H9 (cell line): ENCODE data around the gene PPM1H. TPM values are rescaled to one million over a fixed set of nuclear protein-coding genes. Genes with fewer than 3 reads are reported as not detected.

Experiments
- DNase-seq: peaks from one replicate; pipeline ENCODE4 v3.0.0-alpha.2; 2017
- H2AFZ ChIP-seq: one replicate; pipeline ENCODE4 v1.6.1; 2013; ENCODE audit warnings: mild to moderate bottlenecking, low read length, control low read depth, moderate library complexity
- H2AK5ac ChIP-seq: 2 replicates; pipeline ENCODE4 v1.6.1; 2013; ENCODE audit warnings: low read length, control low read depth, mixed read lengths; ENCODE audit not compliant: insufficient read length
- H2BK120ac ChIP-seq: one replicate; pipeline ENCODE4 v1.6.1; 2013; ENCODE audit warnings: low read depth, mild to moderate bottlenecking, low read length, control low read depth, inconsistent platforms; ENCODE audit not compliant: poor library complexity, severe bottlenecking
- H2BK12ac ChIP-seq: 2 replicates; pipeline ENCODE4 v1.6.1; 2013; ENCODE audit warnings: low read length, control low read depth, mixed read lengths, low read depth; ENCODE audit not compliant: insufficient read length
- H2BK15ac ChIP-seq: 2 replicates; pipeline ENCODE4 v1.6.1; 2013; ENCODE audit warnings: low read depth, low read length, control low read depth
- H2BK20ac ChIP-seq: one replicate; pipeline ENCODE4 v1.6.1; 2013; ENCODE audit warnings: low read depth, mild to moderate bottlenecking, low read length, control low read depth, inconsistent platforms; ENCODE audit not compliant: poor library complexity, severe bottlenecking
- H2BK5ac ChIP-seq: 2 replicates; pipeline ENCODE4 v1.6.1; 2013; ENCODE audit warnings: low read length, control low read depth, mixed read lengths; ENCODE audit not compliant: insufficient read length
- H3K14ac ChIP-seq: 2 replicates; pipeline ENCODE4 v1.6.1; 2013; ENCODE audit warnings: low read length, control low read depth; ENCODE audit not compliant: insufficient read depth
- H3K18ac ChIP-seq: 2 replicates; pipeline ENCODE4 v1.6.1; 2013; ENCODE audit warnings: low read depth, mild to moderate bottlenecking, mixed read lengths, low read length, control low read depth; ENCODE audit not compliant: insufficient read length
- H3K23ac ChIP-seq: 2 replicates; pipeline ENCODE4 v1.6.1; 2013; ENCODE audit warnings: low read length, control low read depth, mixed read lengths, low read depth; ENCODE audit not compliant: insufficient read length
- H3K23me2 ChIP-seq: 2 replicates; pipeline ENCODE4 v1.6.1; 2013; ENCODE audit warnings: low read depth, mild to moderate bottlenecking, mixed read lengths, low read length, control low read depth; ENCODE audit not compliant: insufficient read length, poor library complexity, severe bottlenecking
- H3K27ac ChIP-seq: 2 replicates; pipeline ENCODE4 v1.5.1; 2013; ENCODE audit warnings: low read length, control low read depth, mixed read lengths, low read depth; ENCODE audit not compliant: insufficient read length
- H3K27me3 ChIP-seq: 2 replicates; pipeline ENCODE4 v1.6.1; 2013; ENCODE audit warnings: low read length, control low read depth, inconsistent platforms; ENCODE audit not compliant: insufficient read depth
- H3K4ac ChIP-seq: 2 replicates; pipeline ENCODE4 v1.6.1; 2013; ENCODE audit warnings: low read depth, mild to moderate bottlenecking, control low read depth, inconsistent platforms, low read length, moderate library complexity
- H3K4me1 ChIP-seq: 2 replicates; pipeline ENCODE4 v1.6.1; 2013; ENCODE audit warnings: low read length, control low read depth, inconsistent platforms; ENCODE audit not compliant: insufficient read depth
- H3K4me2 ChIP-seq: 2 replicates; pipeline ENCODE4 v1.6.1; 2013; ENCODE audit warnings: low read length, control low read depth, mixed read lengths; ENCODE audit not compliant: insufficient read length, insufficient read depth
- H3K56ac ChIP-seq: 2 replicates; pipeline ENCODE4 v1.6.1; 2013; ENCODE audit warnings: low read depth, mild to moderate bottlenecking, mixed read lengths, low read length, control low read depth; ENCODE audit not compliant: insufficient read length
- H3K79me1 ChIP-seq: 2 replicates; pipeline ENCODE4 v1.6.1; 2013; ENCODE audit warnings: low read depth, mild to moderate bottlenecking, moderate library complexity, low read length, control low read depth, inconsistent platforms; ENCODE audit not compliant: insufficient read depth, poor library complexity, severe bottlenecking
- H3K79me2 ChIP-seq: 2 replicates; pipeline ENCODE4 v1.6.1; 2013; ENCODE audit warnings: low read length, control low read depth, inconsistent platforms; ENCODE audit not compliant: insufficient read depth
- H3K9ac ChIP-seq: 2 replicates; pipeline ENCODE4 v1.6.1; 2013; ENCODE audit warnings: low read length, control low read depth, mixed read lengths; ENCODE audit not compliant: insufficient read length; ENCODE audit errors: extremely low read depth
- H3K9me3 ChIP-seq: one replicate; pipeline ENCODE4 v1.6.1; 2013; ENCODE audit warnings: low read depth, low read length, inconsistent platforms; ENCODE audit not compliant: control insufficient read depth
- H3T11ph ChIP-seq: one replicate; pipeline ENCODE4 v1.6.1; 2013; ENCODE audit warnings: mild to moderate bottlenecking, low read length, control low read depth, inconsistent platforms
- H4K20me1 ChIP-seq: one replicate; pipeline ENCODE4 v1.6.1; 2013; ENCODE audit not compliant: control insufficient read depth, insufficient read length, insufficient read depth
- H4K5ac ChIP-seq: 2 replicates; pipeline ENCODE4 v1.6.1; 2013; ENCODE audit warnings: low read depth, mild to moderate bottlenecking, mixed read lengths, low read length, control low read depth; ENCODE audit not compliant: insufficient read length
- H4K8ac ChIP-seq: replicated peaks from 2 replicates; pipeline ENCODE4 v1.6.1; 2013; ENCODE audit warnings: low read length, control low read depth, mixed read lengths, low read depth; ENCODE audit not compliant: insufficient read length
- H4K91ac ChIP-seq: 2 replicates; pipeline ENCODE4 v1.6.1; 2013; ENCODE audit warnings: low read depth, mild to moderate bottlenecking, moderate library complexity, mixed read lengths, low read length, control low read depth; ENCODE audit not compliant: insufficient read length
- H3K27ac Mint-ChIP-seq, 3 experiments: 2 replicates in 2 of 3; 3 replicates in 1 of 3; pipeline ENCODE4 v1.8.0; 2020 to 2021; ENCODE audit warnings: mixed read lengths in 3 of 3, mild to moderate bottlenecking in 1 of 3, moderate library complexity in 1 of 3
- H3K27me3 Mint-ChIP-seq: 2 replicates; pipeline ENCODE4 v1.8.0; 2021; ENCODE audit warnings: low read depth, mild to moderate bottlenecking, moderate library complexity, mixed read lengths
- H3K36me3 Mint-ChIP-seq, 3 experiments: 2 replicates in 2 of 3; 3 replicates in 1 of 3; pipeline ENCODE4 v1.8.0; 2020 to 2021; ENCODE audit warnings: low read depth in 3 of 3, mixed read lengths in 3 of 3; ENCODE audit not compliant: insufficient read depth in 1 of 3
- H3K4me1 Mint-ChIP-seq, 2 experiments: 2 replicates each; pipeline ENCODE4 v1.8.0; 2020; ENCODE audit warnings: mixed read lengths in 2 of 2
- H3K4me3 Mint-ChIP-seq, 2 experiments: 2 replicates in 1 of 2; 3 replicates in 1 of 2; pipeline ENCODE4 v1.8.0; 2020 to 2021; ENCODE audit warnings: mild to moderate bottlenecking in 2 of 2, mixed read lengths in 2 of 2, moderate library complexity in 1 of 2
- H3K9me3 Mint-ChIP-seq, 2 experiments: 2 replicates in 1 of 2; 3 replicates in 1 of 2; pipeline ENCODE4 v1.8.0; 2020; ENCODE audit warnings: mild to moderate bottlenecking in 2 of 2, mixed read lengths in 2 of 2, moderate library complexity in 1 of 2
- WGBS: extraction: QIAGEN DNeasy Blood & Tissue Kit; methylation state at CpG from one replicate; pipeline ENCODE4 v1.1.7; 2013; ENCODE audit warnings: missing lambda C conversion rate, low lambda C conversion rate, mixed read lengths; ENCODE audit not compliant: insufficient read length; ENCODE audit errors: extremely low coverage; 5-methylcytosine and 5-hydroxymethylcytosine counted together
- total RNA-seq: library from RNA; stranded (reverse); gene quantifications from 2 replicates; pipeline ENCODE4 v1.2.1, GENCODE V29; 2021
- TF ChIP-seq, protein P1 (sequence below): fragments of 200-600 bp; sonication (generic); conservative IDR thresholded peaks from 3 replicates; pipeline ENCODE4 v1.8.0; 2021; ENCODE audit warnings: antibody characterized with exemption, mild to moderate bottlenecking

The PPM1H gene
- total RNA-seq, 1 experiment from 2014 or later = 22.1 TPM

DNA sequence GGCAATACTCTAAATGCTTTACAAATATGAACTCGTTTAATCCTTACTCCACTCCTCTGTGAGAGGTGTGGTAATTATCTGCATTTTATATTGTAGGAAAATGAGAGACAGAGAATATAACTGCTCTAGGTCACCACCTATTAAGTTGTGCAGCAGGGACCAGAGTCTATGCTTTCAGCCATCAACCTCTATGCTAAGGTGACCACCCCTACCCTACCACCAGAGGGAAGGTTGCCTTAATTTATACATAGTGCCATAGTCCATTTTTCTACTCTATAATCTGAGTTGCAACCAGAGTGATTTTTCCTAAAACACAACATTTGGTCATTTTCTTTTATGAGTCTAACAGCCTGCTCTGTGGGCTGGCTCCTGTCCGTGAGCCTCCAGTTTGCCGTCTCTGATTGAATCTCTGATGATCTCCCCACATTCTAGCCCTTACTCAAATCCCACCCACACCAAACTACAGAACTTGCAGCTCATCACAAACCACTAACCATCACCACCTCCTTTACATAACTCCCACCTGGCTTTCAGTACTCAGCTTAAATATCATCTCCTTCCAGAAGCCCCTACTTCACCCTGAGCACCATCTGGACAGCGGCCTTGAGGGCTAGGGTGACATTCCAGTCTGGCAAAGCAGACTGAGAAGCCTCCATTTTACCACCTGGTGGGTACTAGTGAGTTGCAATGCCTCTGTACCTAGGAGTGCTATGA, 126.6 kb downstream of the PPM1H start:
- Histone ChIP-seq H3K4ac (no peak overlapping the region), H2BK20ac (no peak overlapping the region), H2BK12ac (no peak overlapping the region), H3K4me2 (no peak overlapping the region), H3K9ac (no peak overlapping the region), H3K14ac (no peak overlapping the region), H2AFZ (no peak overlapping the region), H2BK5ac (no peak overlapping the region), H3K18ac (no peak overlapping the region), H3T11ph (no peak overlapping the region), H3K23me2 (no peaks in the 10 kb centered on the region), H3K4me1 (no peaks in the 10 kb centered on the region), H3K79me2 (no peaks in the 10 kb centered on the region), H3K79me1 (no peaks in the 10 kb centered on the region), H3K23ac (no peak overlapping the region), H4K5ac (no peak overlapping the region), H3K9me3 (no peaks in the 10 kb centered on the region), H3K56ac (no peak overlapping the region), H4K91ac (no peak overlapping the region), H4K20me1 (no peaks in the 10 kb centered on the region), H2AK5ac (no peak overlapping the region), H2BK120ac (no peak overlapping the region), H4K8ac (no peak overlapping the region), H3K27me3 (no peaks in the 10 kb centered on the region), H2BK15ac (no peak overlapping the region), H3K27ac (no peak overlapping the region)
- no peaks in the 10 kb centered on the region; the same call in 1 of the 2 replicates for H3K27me3 Mint-ChIP-seq
- no peak for DNase-seq
- TF ChIP-seq, protein P1, sequence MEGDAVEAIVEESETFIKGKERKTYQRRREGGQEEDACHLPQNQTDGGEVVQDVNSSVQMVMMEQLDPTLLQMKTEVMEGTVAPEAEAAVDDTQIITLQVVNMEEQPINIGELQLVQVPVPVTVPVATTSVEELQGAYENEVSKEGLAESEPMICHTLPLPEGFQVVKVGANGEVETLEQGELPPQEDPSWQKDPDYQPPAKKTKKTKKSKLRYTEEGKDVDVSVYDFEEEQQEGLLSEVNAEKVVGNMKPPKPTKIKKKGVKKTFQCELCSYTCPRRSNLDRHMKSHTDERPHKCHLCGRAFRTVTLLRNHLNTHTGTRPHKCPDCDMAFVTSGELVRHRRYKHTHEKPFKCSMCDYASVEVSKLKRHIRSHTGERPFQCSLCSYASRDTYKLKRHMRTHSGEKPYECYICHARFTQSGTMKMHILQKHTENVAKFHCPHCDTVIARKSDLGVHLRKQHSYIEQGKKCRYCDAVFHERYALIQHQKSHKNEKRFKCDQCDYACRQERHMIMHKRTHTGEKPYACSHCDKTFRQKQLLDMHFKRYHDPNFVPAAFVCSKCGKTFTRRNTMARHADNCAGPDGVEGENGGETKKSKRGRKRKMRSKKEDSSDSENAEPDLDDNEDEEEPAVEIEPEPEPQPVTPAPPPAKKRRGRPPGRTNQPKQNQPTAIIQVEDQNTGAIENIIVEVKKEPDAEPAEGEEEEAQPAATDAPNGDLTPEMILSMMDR = no peak
- H3K9me3 Mint-ChIP-seq = no peaks in the 10 kb centered on the region
- H3K27ac Mint-ChIP-seq = no peak overlapping the region
- WGBS = no CpG with 5 or more reads among the region's 4 CpGs
- H3K4me1 Mint-ChIP-seq = peaks cover 5 to 6% of the 10 kb centered on the region in 2 experiments; a peak in 3 of 4 replicates
- H3K4me3 Mint-ChIP-seq = no peak overlapping the region
- H3K36me3 Mint-ChIP-seq = peaks cover 0 to 5% (median 2%) of the 10 kb centered on the region in 3 experiments; a peak in 3 of 7 replicates
